Neuron (in vitro differentiated cells): ENCODE measurements around the gene RABGGTA.

Experiments used
- H2AFZ ChIP-seq: one replicate; pipeline ENCODE4 v1.6.1; 2013; ENCODE audit warnings: low read depth, mild to moderate bottlenecking, inconsistent platforms, low read length, moderate library complexity
- H3K27me3 ChIP-seq: one replicate; pipeline ENCODE4 v1.6.1; 2013; ENCODE audit warnings: low read length; ENCODE audit not compliant: insufficient read depth
- H3K36me3 ChIP-seq: one replicate; pipeline ENCODE4 v1.6.1; 2013; ENCODE audit warnings: low read length; ENCODE audit not compliant: insufficient read depth
- H3K4me1 ChIP-seq: one replicate; pipeline ENCODE4 v1.6.1; 2013; ENCODE audit warnings: low read length; ENCODE audit not compliant: insufficient read depth
- H3K4me3 ChIP-seq: 2 replicates; pipeline ENCODE4 v1.5.1; 2013; ENCODE audit warnings: mild to moderate bottlenecking, low read length, moderate library complexity
- H3K9me3 ChIP-seq: one replicate; pipeline ENCODE4 v1.6.1; 2013; ENCODE audit warnings: low read length

Gene RABGGTA

GRCh38 chr14:24268225-24268624 is 3.2 kb downstream of the RABGGTA start:
- H3K4me1 ChIP-seq = peaks cover 9% of the 10 kb centered on the region
- H3K36me3 ChIP-seq = peaks cover 11% of the 10 kb centered on the region
- no peak overlapping the region for H2AFZ ChIP-seq
- H3K27me3 ChIP-seq = no peaks in the 10 kb centered on the region
- H3K9me3 ChIP-seq = no peaks in the 10 kb centered on the region
- no peak overlapping the region for H3K4me3 ChIP-seq

- no peak overlapping the region for H2AFZ ChIP-seq
Measured at GRCh38 chr14:24267516-24267915, 3.9 kb downstream of the RABGGTA start.

GRCh38 chr14:24266344-24267244 is 4.8 kb downstream of the RABGGTA start:
- Histone ChIP-seq H3K9me3 (no peaks in the 10 kb centered on the region), H3K4me1 (peaks cover 3% of the 10 kb centered on the region), H2AFZ (no peak overlapping the region), H3K36me3 (peaks cover 11% of the 10 kb centered on the region), H3K27me3 (no peaks in the 10 kb centered on the region), H3K4me3 (no peak overlapping the region)

More at GRCh38 chr14:24267516-24267915, 3.9 kb downstream of the RABGGTA start:
- Histone ChIP-seq H3K4me3 (no peak overlapping the region), H3K27me3 (no peaks in the 10 kb centered on the region), H3K9me3 (no peaks in the 10 kb centered on the region), H3K4me1 (peaks cover 9% of the 10 kb centered on the region), H3K36me3 (peaks cover 11% of the 10 kb centered on the region)

- Histone ChIP-seq H2AFZ (no peak overlapping the region), H3K4me3 (no peak overlapping the region), H3K9me3 (no peaks in the 10 kb centered on the region), H3K27me3 (no peaks in the 10 kb centered on the region), H3K36me3 (peaks cover 11% of the 10 kb centered on the region), H3K4me1 (no peaks in the 10 kb centered on the region)
Measured at GRCh38 chr14:24264298-24264697, 7.1 kb downstream of the RABGGTA start.

- Histone ChIP-seq H2AFZ (no peak overlapping the region), H3K4me3 (no peak overlapping the region), H3K27me3 (no peaks in the 10 kb centered on the region), H3K36me3 (peaks cover 11% of the 10 kb centered on the region), H3K4me1 (no peaks in the 10 kb centered on the region), H3K9me3 (no peaks in the 10 kb centered on the region)
Measured at GRCh38 chr14:24263848-24264247, 7.5 kb downstream of the RABGGTA start.

GRCh38 chr14:24262821-24263733 is 8.3 kb downstream of the RABGGTA start, which contains the start of gene TGM1:
Gene TGM1 (minus strand): TSS chr14:24263177. CDS start chr14:24262352, 825 bp downstream.
- no peaks in the 10 kb centered on the region for H3K4me1 ChIP-seq
- no peaks in the 10 kb centered on the region for H3K9me3 ChIP-seq
- H3K36me3 ChIP-seq = peaks cover 11% of the 10 kb centered on the region
- H3K4me3 ChIP-seq = no peak within 1 kb of the TSS
- H2AFZ ChIP-seq = no peak within 1 kb of the TSS
- no peaks in the 10 kb centered on the region for H3K27me3 ChIP-seq

- Histone ChIP-seq H3K4me1 (no peaks in the 10 kb centered on the region), H3K27me3 (no peaks in the 10 kb centered on the region), H3K36me3 (peaks cover 7% of the 10 kb centered on the region), H2AFZ (no peak overlapping the region), H3K4me3 (no peak overlapping the region), H3K9me3 (no peaks in the 10 kb centered on the region)
Measured at GRCh38 chr14:24261969-24262327, 9.4 kb downstream of the RABGGTA start.

- Histone ChIP-seq H3K4me3 (no peak overlapping the region), H3K4me1 (no peaks in the 10 kb centered on the region), H2AFZ (no peak overlapping the region), H3K27me3 (no peaks in the 10 kb centered on the region), H3K36me3 (peaks cover 3% of the 10 kb centered on the region), H3K9me3 (no peaks in the 10 kb centered on the region)
Measured at GRCh38 chr14:24261256-24261968, 10.0 kb downstream of the RABGGTA start.

GRCh38 chr14:24260780-24261157 is 10.6 kb downstream of the RABGGTA start:
- Histone ChIP-seq H3K9me3 (no peaks in the 10 kb centered on the region), H3K36me3 (no peaks in the 10 kb centered on the region), H3K4me1 (no peaks in the 10 kb centered on the region), H3K4me3 (no peak overlapping the region), H2AFZ (no peak overlapping the region), H3K27me3 (no peaks in the 10 kb centered on the region)

GRCh38 chr14:24260026-24260779 is 11.2 kb downstream of the RABGGTA start:
- H3K4me3 ChIP-seq = no peak overlapping the region
- H3K27me3 ChIP-seq = no peaks in the 10 kb centered on the region
- H3K36me3 ChIP-seq = no peaks in the 10 kb centered on the region
- no peak overlapping the region for H2AFZ ChIP-seq
- no peaks in the 10 kb centered on the region for H3K4me1 ChIP-seq
- H3K9me3 ChIP-seq = no peaks in the 10 kb centered on the region

GRCh38 chr14:24259282-24260025 is 11.9 kb downstream of the RABGGTA start:
- no peaks in the 10 kb centered on the region for H3K9me3 ChIP-seq
- H2AFZ ChIP-seq = no peak overlapping the region
- no peaks in the 10 kb centered on the region for H3K36me3 ChIP-seq
- H3K27me3 ChIP-seq = no peaks in the 10 kb centered on the region
- no peaks in the 10 kb centered on the region for H3K4me1 ChIP-seq
- no peak overlapping the region for H3K4me3 ChIP-seq
